Ovary (tissue), 9 donors: ENCODE results near the gene TRAPPC8. TPM values are rescaled to one million over a fixed set of nuclear protein-coding genes. Genes with fewer than 3 reads are reported as not detected.

ENCODE experiments used
- DNase-seq, 5 donors: peaks; one replicate each; pipeline ENCODE4 v3.0.0-alpha.2; 2019 to 2020
- H3K27ac ChIP-seq, 2 donors: fragments of 200-600 bp; one replicate each; pipeline versions ENCODE4 v1.5.1 to v1.8.0; 2019 to 2022
- H3K27me3 ChIP-seq: fragments of 200-600 bp; one replicate; pipeline ENCODE4 v1.8.0; 2022
- H3K36me3 ChIP-seq: fragments of 200-600 bp; sonication (generic); one replicate; pipeline ENCODE4 v1.5.1; 2019
- H3K4me1 ChIP-seq: one replicate; pipeline ENCODE4 v1.8.1; 2013; ENCODE audit warnings: mild to moderate bottlenecking, moderate library complexity; ENCODE audit not compliant: insufficient read depth
- H3K4me3 ChIP-seq: fragments of 200-600 bp; sonication (generic); one replicate; pipeline ENCODE4 v1.5.1; 2017
- H3K9me3 ChIP-seq, 2 donors: fragments of 200-600 bp in 1 of 2; sonication (generic) in 1 of 2; one replicate each; pipeline versions ENCODE4 v1.5.1 to v1.8.1; 2013 to 2019; ENCODE audit warnings: mild to moderate bottlenecking in 1 of 2, moderate library complexity in 1 of 2
- EP300 ChIP-seq: sonication (generic); formaldehyde crosslinking; IDR thresholded peaks from one replicate; pipeline ENCODE4 v1.6.1; 2017; ENCODE audit warnings: antibody characterized with exemption
- POLR2A ChIP-seq: fragments of 450-650 bp; IDR thresholded peaks from one replicate; pipeline ENCODE4 v1.6.1; 2017; ENCODE audit warnings: antibody characterized with exemption, mild to moderate bottlenecking, moderate library complexity
- WGBS, 3 donors: extraction: QIAGEN DNeasy Blood & Tissue Kit in 1 of 3; methylation state at CpG; one replicate each; pipeline versions ENCODE4 v1.1.5 to v1.1.7; 2013 to 2017; 5-methylcytosine and 5-hydroxymethylcytosine counted together
- intact Hi-C, 4 donors: fragments of 100-400 bp; cut with DNase I; formaldehyde crosslinking; loops; one replicate each; pipeline versions ENCODE4 v1.11.0 to v1.15.1; 2022 to 2023
- polyA plus RNA-seq, 2 donors: library from polyadenylated mRNA; stranded (reverse); fragments of 200-250 nt in 1 of 2; fragments of 350-450 nt in 1 of 2; fragmentation: Illumina TruSeq in 1 of 2; extraction: RNeasy Lipid Tissue Mini Kit (QIAGEN cat#74804) in 1 of 2; gene quantifications; one replicate each; pipeline ENCODE4 v1.2.3, GENCODE V29; 2013 to 2014
- total RNA-seq, 7 donors: library from RNA; depleted of rRNA in 2 of 7; stranded (reverse); fragments of >200 nt in 2 of 7; fragmentation: NEBNext Ultra II Directional in 3 of 7; extraction: Animal tissue kit (Norgen Biotek cat#: 25700) in 3 of 7; gene quantifications; one replicate each; pipeline versions ENCODE4 v1.1.0 to v1.2.4, GENCODE V29; 2016 to 2023
- TF ChIP-seq, protein P1 (sequence below), 3 donors: fragments of 450-650 bp in 2 of 3; fragments of 200-600 bp in 1 of 3; IDR thresholded peaks; one replicate each; pipeline versions ENCODE4 v1.5.1 to v1.8.0; 2016 to 2022; ENCODE audit warnings: antibody characterized with exemption in 3 of 3, mild to moderate bottlenecking in 1 of 3
- donor health status: DM: no; HTN: no; CAD: no; lungs with moderate emphysema.
- donor health status: DM: no; HTN: no; CAD: no.
- donor health status: Bipolar disorder and iron deficiency.
- donor health status: DM: yes; HTN: yes; CAD: no.
- donor health status: DM: no; HTN: no; CAD: no.
- donor health status: DM: yes; HTN: yes; CAD: no.

TRAPPC8 gene
- total and polyA plus RNA-seq, 9 donors, result 15.5 to 47.1 (median 31.1) TPM

DNA sequence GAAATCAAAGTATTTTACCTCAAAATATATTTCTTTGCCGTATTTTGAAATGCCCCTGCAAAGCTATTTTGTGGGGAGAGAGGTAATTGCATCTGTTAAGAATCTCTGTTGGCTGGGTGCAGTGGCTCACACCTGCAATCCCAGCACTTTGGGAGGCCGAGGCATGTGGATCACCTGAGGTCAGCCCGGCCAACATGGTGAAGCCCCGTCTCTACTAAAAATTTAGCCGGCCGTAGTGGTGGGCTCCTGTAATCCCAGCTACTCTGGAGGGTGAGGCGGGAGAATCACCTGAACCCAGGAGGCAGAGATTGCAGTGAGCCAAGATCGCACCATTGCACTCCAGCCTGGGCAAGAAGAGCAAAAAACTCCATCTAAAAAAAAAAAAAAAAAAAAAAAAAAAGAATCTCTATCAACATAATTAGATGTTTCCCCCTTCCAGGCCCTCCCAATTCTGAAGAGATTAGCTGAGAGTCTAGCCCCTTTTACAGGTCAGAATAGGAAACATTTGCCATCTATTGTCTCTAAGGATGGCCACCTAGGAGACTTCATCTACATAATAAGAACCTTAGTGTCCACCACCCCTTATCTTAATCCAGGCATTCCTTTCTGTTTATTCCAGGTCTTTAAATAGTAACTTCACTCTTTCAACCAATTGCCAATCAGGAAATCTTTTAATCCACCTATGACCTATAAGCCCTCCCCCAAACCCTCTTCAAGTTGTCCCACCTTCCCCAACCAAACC, 3.5 kb upstream of the TRAPPC8 start:
- Histone ChIP-seq H3K9me3 (no peaks in the 10 kb centered on the region), H3K27me3 (no peaks in the 10 kb centered on the region), H3K4me1 (no peaks in the 10 kb centered on the region), H3K36me3 (no peaks in the 10 kb centered on the region), H3K4me3 (no peak overlapping the region), H3K27ac (no peak overlapping the region)
- DNase-seq, result no peak
- intact Hi-C loops, result no loop called here
- WGBS, 3 donors, result 90 to 95% (median 92%) methylated on average over 8 of the region's 8 CpGs
- TF ChIP-seq EP300 (no peak), POLR2A (no peak)
- TF ChIP-seq, protein P1, sequence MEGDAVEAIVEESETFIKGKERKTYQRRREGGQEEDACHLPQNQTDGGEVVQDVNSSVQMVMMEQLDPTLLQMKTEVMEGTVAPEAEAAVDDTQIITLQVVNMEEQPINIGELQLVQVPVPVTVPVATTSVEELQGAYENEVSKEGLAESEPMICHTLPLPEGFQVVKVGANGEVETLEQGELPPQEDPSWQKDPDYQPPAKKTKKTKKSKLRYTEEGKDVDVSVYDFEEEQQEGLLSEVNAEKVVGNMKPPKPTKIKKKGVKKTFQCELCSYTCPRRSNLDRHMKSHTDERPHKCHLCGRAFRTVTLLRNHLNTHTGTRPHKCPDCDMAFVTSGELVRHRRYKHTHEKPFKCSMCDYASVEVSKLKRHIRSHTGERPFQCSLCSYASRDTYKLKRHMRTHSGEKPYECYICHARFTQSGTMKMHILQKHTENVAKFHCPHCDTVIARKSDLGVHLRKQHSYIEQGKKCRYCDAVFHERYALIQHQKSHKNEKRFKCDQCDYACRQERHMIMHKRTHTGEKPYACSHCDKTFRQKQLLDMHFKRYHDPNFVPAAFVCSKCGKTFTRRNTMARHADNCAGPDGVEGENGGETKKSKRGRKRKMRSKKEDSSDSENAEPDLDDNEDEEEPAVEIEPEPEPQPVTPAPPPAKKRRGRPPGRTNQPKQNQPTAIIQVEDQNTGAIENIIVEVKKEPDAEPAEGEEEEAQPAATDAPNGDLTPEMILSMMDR (IDR thresholded peaks at IDR 0.05), result no peak

GRCh38 chr18:31943878-31944816, 1.2 kb upstream of the TRAPPC8 start:
- no peaks in the 10 kb centered on the region for H3K36me3 ChIP-seq
- 12 to 15% (median 12%) methylated on average over 15 of the region's 15 CpGs for WGBS, 3 donors
- no peaks in the 10 kb centered on the region for H3K27me3 ChIP-seq
- no peak overlapping the region for H3K27ac ChIP-seq
- H3K4me1 ChIP-seq, result peaks cover 2% of the 10 kb centered on the region
- intact Hi-C loops, result loop anchor here in 1 of 4 donors (5.0 kb wide), 1 partner anchor 148 kb away; the partner anchor contains the start of gene RNF138
- H3K9me3 ChIP-seq, result no peaks in the 10 kb centered on the region
- H3K4me3 ChIP-seq, result peak overlapping the region; percentile 62
- no peak for DNase-seq
- TF ChIP-seq, protein P1 (IDR thresholded peaks at IDR 0.05), result no peak
- TF ChIP-seq EP300, result no peak
- no peak for TF ChIP-seq POLR2A

DNA sequence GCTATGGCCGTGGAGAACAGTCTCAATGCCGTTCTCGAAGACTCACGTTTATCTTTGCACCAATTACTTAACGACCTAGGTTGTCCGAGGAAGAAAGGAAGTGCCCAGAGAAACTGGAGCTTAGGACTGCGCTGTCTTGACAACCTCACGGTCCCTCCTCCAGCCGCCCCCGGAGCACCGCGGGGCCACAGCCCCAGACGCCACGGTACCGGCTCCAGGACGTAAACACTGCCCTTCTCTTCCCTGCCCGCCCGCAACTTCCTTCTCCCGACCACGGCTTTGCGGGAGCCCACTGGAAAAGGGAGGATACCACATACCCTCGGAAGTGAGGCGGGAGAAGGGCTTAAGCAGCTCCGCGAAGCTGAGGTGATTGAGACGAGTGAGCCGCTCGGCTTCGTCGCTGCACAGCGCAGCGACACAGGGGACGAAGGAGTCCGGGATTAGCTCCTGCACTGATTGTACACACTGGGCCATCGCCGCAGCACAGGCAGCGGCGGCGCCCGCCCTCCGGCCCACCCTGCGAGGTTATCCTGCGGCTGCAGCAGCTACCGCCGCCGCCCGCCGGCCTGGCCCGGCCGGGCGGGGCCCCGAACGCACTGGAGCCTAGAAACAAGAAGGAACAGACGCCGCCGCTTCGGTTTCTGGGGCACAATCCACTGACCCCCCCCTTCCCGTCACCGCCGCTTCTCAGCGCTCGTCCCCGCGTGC, 483 bp downstream of the TRAPPC8 start:
- TF ChIP-seq, protein P1 (IDR thresholded peaks at IDR 0.05), result no peak
- TF ChIP-seq POLR2A (no peak), EP300 (no peak)
- 0% methylated on average over 55 to 64 of the region's 64 CpGs for WGBS, 3 donors
- Histone ChIP-seq H3K27ac (peak overlapping the region; percentile 54 to 75), H3K4me3 (peak overlapping the region; percentile 62), H3K4me1 (peaks cover 2% of the 10 kb centered on the region), H3K27me3 (no peaks in the 10 kb centered on the region), H3K36me3 (no peaks in the 10 kb centered on the region), H3K9me3 (no peaks in the 10 kb centered on the region)
- DNase-seq, result peak in 3 of 5 donors; percentile 11 to 34 (median 23)
- intact Hi-C loops, result loop anchor here in 1 of 4 donors (5.0 kb wide), 1 partner anchor 150 kb away; the partner anchor contains the start of gene RNF138
